ENCODE data around the gene PROCA1. TPM values are rescaled to one million over a fixed set of nuclear protein-coding genes. Genes with fewer than 3 reads are reported as not detected.
A peak's percentile ranks its signal among the peaks of the same experiment; 100 is the strongest.

PROCA1 gene
- total and polyA plus RNA-seq, 2 of the 13 experiments (the other 11 are each of a cell fraction or from before 2014, with no cell fraction given): 0.73 to 1.5 TPM

DNA sequence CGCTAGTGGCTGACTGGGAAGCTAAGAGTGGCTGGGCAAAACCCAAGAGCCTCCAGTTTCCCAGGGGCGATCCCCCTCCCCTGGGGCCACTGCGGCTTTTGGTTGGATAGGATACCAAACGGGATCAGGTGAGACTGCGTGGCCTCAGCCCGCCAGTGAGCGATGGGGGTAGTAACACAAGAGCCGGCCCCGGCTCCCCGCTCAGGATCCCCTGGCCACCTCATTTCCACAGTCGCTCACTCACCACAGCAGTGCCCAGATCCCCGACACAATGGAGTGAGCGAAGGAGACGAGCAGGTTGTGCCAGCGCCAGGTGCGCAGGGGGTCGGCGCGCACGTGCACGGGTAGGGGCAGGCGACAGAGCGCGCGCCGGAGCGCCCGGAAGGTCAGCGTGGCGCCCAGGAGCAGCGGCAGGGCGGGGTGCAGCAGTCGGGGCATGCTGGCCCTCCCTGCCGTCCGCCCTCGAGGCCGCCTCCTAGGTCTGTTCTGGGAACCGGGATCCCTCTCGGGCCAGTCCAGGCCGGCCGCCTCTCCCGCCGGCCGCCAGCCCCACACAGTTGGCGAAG is 14.1 kb upstream of the PROCA1 start (continued):
- TF ChIP-seq CEBPB (IDR thresholded peaks at IDR 0.05; ENCODE audit: borderline replicate concordance, low read depth, low read length) (no peak), IRF2 (CRISPR knock-in tag; IDR thresholded peaks at IDR 0.05) (peak; percentile 31; the same call in 1 of the 2 replicates), TAF15 (IDR thresholded peaks at IDR 0.05; ENCODE audit: low read depth, low read length, poor library complexity, severe bottlenecking) (no peak), MAZ (IDR thresholded peaks at IDR 0.05; ENCODE audit: borderline replicate concordance, low read depth, low read length) (0 out of 2 replicates have a peak, but pooled peaks have one; percentile 43), MAZ (CRISPR knock-in tag; IDR thresholded peaks at IDR 0.05; ENCODE audit: low read depth) (0 out of 2 replicates have a peak, but pooled peaks have one; percentile 53), SRSF9 (IDR thresholded peaks at IDR 0.05; ENCODE audit: borderline replicate concordance, insufficient read depth, low read depth, low read length, poor library complexity, severe bottlenecking) (no peak), EZH2 (conservative IDR thresholded peaks at IDR 0.05; ENCODE audit: low read depth, low read length) (no peak), HDAC6 (IDR thresholded peaks at IDR 0.05; ENCODE audit: low read depth, low read length) (no peak), ATF7-NPFF (CRISPR knock-in tag; IDR thresholded peaks at IDR 0.05; ENCODE audit: low read depth) (peak; percentile 90), CCDC6 (CRISPR knock-in tag; IDR thresholded peaks at IDR 0.05) (peak; percentile 47; the same call in 1 of the 2 replicates), PLRG1 (conservative IDR thresholded peaks at IDR 0.05) (no peak), GATA4 (IDR thresholded peaks at IDR 0.05; ENCODE audit: borderline replicate concordance, low read depth) (no peak), ZNF282 (IDR thresholded peaks at IDR 0.05; ENCODE audit: partially characterized antibody) (no peak), ZNF354B (CRISPR knock-in tag; IDR thresholded peaks at IDR 0.05) (no peak), HNRNPLL (IDR thresholded peaks at IDR 0.05; ENCODE audit: low read depth, low read length, poor library complexity, severe bottlenecking) (peak; percentile 90), HNF4A (CRISPR knock-in tag; IDR thresholded peaks at IDR 0.05) (no peak), ZBTB21 (CRISPR knock-in tag; IDR thresholded peaks at IDR 0.05) (no peak), CENPX (CRISPR knock-in tag; IDR thresholded peaks at IDR 0.05) (no peak)
- TF ChIP-seq, protein P1, sequence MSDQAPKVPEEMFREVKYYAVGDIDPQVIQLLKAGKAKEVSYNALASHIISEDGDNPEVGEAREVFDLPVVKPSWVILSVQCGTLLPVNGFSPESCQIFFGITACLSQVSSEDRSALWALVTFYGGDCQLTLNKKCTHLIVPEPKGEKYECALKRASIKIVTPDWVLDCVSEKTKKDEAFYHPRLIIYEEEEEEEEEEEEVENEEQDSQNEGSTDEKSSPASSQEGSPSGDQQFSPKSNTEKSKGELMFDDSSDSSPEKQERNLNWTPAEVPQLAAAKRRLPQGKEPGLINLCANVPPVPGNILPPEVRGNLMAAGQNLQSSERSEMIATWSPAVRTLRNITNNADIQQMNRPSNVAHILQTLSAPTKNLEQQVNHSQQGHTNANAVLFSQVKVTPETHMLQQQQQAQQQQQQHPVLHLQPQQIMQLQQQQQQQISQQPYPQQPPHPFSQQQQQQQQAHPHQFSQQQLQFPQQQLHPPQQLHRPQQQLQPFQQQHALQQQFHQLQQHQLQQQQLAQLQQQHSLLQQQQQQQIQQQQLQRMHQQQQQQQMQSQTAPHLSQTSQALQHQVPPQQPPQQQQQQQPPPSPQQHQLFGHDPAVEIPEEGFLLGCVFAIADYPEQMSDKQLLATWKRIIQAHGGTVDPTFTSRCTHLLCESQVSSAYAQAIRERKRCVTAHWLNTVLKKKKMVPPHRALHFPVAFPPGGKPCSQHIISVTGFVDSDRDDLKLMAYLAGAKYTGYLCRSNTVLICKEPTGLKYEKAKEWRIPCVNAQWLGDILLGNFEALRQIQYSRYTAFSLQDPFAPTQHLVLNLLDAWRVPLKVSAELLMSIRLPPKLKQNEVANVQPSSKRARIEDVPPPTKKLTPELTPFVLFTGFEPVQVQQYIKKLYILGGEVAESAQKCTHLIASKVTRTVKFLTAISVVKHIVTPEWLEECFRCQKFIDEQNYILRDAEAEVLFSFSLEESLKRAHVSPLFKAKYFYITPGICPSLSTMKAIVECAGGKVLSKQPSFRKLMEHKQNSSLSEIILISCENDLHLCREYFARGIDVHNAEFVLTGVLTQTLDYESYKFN (CRISPR knock-in tag; conservative IDR thresholded peaks at IDR 0.05): peak; percentile 49; the same call in 1 of the 2 replicates
- TF ChIP-seq, protein P2, sequence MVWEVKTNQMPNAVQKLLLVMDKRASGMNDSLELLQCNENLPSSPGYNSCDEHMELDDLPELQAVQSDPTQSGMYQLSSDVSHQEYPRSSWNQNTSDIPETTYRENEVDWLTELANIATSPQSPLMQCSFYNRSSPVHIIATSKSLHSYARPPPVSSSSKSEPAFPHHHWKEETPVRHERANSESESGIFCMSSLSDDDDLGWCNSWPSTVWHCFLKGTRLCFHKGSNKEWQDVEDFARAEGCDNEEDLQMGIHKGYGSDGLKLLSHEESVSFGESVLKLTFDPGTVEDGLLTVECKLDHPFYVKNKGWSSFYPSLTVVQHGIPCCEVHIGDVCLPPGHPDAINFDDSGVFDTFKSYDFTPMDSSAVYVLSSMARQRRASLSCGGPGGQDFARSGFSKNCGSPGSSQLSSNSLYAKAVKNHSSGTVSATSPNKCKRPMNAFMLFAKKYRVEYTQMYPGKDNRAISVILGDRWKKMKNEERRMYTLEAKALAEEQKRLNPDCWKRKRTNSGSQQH (CRISPR knock-in tag; IDR thresholded peaks at IDR 0.05; ENCODE audit: low read depth): no peak
- TF ChIP-seq, protein P3, sequence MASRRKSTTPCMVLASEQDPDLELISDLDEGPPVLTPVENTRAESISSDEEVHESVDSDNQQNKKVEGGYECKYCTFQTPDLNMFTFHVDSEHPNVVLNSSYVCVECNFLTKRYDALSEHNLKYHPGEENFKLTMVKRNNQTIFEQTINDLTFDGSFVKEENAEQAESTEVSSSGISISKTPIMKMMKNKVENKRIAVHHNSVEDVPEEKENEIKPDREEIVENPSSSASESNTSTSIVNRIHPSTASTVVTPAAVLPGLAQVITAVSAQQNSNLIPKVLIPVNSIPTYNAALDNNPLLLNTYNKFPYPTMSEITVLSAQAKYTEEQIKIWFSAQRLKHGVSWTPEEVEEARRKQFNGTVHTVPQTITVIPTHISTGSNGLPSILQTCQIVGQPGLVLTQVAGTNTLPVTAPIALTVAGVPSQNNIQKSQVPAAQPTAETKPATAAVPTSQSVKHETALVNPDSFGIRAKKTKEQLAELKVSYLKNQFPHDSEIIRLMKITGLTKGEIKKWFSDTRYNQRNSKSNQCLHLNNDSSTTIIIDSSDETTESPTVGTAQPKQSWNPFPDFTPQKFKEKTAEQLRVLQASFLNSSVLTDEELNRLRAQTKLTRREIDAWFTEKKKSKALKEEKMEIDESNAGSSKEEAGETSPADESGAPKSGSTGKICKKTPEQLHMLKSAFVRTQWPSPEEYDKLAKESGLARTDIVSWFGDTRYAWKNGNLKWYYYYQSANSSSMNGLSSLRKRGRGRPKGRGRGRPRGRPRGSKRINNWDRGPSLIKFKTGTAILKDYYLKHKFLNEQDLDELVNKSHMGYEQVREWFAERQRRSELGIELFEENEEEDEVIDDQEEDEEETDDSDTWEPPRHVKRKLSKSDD (CRISPR knock-in tag; IDR thresholded peaks at IDR 0.05; ENCODE audit: low read depth): peak; percentile 53; the same call in 1 of the 2 replicates

Measured in HepG2 (cell line).